ENCODE measurements around the gene NDUFV1.
"Not testable (repeated sequence)": the region's sequence is repeated elsewhere in the genome, so short reads cannot be mapped to it uniquely, and the experiment has no call there.

NDUFV1 gene

DNA sequence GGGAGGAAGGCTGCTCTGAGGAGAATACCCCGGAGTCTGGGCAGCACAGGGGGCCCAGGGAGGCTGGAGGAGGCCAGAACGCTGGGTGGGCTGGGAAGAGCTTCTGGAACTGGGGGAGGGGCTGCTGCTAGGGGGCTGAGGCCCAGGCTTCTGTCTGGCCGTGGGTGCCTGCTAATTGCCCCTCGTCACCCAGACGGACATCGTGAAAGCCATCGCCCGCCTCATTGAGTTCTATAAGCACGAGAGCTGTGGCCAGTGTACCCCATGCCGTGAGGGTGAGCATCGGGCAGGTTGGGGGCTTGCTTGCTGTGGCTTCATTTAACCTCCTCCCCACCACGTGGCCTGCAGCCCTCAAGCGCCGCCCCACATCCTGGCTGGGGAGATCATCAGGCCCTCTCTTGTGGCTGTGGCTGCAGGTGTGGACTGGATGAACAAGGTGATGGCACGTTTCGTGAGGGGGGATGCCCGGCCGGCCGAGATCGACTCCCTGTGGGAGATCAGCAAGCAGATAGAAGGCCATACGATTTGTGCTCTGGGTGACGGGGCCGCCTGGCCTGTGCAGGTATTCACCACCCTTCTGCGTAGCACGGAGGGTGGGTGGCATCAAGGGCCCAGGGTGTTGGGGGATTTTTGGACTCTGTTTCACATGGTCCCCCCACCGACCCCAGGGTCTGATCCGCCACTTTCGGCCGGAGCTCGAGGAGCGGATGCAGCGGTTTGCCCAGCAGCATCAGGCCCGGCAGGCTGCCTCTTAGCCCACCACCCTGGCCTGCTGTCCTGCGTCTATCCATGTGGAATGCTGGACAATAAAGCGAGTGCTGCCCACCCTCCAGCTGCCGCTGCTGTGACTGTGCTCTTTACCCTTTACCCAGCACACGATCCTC is 5.2 kb downstream of the NDUFV1 start:
- DNase-seq = no peak

GRCh38 chr11:67612751-67613150 is 6.0 kb downstream of the NDUFV1 start:
- no peak for DNase-seq

DNA sequence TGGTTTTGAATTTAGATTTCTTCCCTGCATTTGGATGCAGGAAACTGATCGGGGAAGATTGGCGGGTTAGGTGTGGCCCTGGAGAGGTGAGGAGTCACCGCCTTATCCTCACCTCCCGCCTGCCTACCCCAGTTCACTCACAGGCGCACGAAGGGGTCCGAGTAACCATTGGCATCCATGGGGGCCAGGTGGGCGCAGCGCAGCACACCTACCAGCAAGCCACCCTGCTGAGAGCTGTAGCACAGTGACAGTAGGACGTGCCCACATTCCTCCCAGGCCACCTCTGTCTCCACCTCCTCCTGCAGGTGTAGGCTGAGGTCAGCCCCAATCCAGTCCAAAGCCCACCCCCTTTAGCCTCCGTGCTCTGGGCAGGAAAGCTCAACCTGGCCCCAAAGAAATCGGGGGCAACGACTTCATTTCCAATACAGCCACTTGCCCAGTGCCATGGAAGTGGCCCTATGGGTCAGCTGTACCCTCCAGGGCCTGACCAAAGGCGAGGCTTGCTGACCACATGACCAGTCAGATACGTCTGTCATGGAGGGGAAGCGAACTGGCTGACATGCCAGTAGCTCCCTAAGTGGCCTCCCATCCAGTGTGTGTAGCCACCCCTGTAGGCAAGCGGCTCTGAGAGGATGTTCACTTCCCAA is 6.7 kb downstream of the NDUFV1 start:
- no peak for DNase-seq

DNA sequence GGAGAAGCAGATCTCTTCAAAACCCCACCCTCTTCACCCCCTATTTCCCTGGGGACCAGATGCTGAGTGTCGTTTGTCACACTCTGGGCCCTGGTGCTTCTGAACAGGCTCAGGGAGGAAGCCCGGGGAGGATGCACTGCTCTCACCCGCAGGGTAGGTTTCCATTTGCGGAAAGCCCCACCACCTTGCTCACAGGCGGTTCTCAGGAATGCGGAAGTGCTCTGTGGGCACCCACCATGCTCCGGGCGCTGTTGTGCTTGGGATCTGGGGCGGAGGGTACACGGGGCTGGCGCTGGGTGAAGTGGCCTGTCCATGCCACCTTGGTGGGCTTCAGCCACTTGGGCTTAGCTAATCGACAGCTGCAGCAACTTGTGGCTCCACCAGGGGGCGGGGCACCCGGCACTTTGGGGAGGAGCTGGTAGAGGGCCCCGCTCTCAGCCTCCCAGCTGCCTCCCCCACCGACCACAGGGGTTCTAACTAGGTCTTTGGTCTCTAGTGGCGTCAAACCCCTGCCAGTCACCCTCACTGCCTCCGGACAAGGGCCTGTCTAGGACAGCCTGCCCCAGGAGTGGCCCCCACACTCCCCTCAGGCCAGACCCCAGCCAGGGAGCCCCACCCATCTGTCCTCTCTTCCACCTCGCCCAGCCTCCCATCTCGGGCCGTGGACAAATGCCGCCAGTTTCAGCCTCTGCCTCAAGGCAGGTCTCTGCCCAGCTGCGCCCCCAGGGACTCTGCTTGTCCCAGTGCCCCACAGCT is 7.4 kb downstream of the NDUFV1 start:
- peak; percentile 89 for DNase-seq

- peak; percentile 63 for DNase-seq
These were observed 8.3 kb downstream of the NDUFV1 start for GRCh38 chr11:67614730-67615714.

DNA sequence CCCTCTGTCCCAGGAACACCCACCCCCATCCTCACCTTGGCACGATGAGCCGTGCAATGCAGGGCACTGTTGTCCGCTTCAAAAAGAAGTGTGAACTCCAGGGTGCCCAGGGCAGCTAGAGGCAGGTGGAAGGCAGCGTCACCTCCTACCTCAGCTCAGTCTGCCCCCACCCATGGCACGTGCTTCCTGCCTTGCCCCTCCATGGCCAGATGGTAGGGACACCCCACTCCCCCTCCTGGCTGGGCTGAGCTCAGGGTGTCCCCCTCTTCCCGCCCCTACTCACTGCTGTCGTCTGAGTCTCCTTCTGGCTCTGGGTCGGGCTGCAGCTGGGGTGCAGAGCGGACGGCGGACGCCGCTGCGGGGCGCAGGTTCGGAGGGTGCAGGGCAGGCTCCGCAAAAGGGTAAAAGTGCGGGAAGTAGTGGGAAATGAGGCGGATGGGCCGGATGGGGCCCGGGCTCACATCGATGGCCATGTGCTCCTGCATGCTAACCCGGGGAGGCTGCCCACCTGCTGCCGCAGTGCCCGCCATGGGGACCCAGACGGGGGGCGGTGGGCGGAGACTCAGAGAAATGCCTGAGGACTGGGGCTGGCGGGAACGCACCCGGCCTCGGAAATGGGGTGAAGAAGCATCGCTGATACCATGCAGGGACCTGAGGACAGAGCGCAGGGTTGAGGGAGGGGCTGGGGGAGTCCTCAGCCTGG is 9.1 kb downstream of the NDUFV1 start:
- DNase-seq = peak; percentile 31

DNA sequence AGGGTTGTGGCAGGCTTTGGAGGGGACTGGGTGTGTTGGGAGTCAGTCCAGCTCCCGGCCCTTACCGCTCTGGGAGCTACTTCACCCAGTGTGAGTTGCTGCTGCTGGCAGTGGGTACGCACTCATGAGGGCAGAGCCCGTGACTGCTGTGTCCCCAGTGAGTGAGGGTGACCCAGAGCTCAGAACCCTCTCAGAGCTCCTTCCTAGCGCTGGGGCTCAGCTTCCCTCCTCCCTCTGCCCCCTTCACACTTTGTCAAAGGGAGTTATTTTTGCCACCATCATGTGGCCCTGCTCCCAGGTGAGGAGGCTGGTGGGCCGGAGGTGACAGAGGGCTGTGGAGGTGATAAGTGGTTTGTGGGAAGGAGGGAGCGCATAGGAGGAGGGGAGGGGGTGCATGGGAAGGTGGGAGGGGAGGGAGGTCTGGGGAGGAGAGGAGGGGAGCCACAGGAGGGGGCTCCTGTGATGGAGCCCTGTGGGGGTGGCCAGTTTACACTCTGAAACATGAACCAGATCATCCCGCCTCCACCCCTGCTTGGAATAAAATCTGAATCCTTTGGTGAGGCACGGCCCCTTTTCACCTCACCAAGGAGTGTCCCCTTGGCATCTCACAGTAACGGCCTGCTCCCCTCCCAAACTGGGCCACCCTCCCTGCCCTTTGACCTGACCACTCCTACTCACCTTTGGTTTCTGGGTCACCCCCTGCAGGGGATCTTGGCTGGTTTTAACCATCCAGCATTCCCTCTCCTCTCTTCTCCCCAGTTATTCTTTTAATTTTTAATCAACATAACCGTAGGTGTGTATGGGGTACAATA is 9.9 kb downstream of the NDUFV1 start:
- DNase-seq = no peak

DNA sequence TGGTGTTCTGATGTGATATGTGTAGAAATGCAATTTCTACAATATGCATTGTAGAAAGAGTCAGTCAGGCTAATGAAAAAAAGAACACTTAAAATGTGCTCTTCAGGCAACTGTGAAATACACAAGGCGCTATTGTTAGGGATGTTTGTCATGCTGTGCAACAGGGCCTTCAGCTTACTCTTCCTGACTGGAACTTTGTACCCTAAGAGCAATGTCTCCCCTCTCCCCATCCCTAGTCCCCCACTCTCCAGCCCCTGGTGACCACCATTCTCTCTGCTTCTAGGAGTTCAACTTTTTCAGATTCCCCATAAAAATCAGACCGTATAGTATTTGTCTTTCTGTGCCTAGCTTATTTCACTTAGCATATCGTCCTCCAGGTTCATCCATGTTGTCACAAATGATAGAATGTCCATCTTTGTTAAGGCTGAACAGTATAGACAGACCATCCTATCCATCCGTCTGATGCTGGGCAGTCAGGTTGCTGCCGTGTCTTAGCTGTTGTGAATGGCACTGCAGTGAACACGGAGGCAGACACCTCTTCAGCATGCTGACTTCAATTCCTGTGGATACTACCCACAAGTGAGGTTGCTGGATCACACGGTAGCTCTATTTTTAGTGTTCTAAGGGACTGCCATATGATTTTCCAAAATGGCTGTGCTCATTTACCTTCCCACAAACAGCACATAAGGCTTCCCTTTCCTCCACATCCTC is 10.7 kb downstream of the NDUFV1 start:
- no peak for DNase-seq

DNA sequence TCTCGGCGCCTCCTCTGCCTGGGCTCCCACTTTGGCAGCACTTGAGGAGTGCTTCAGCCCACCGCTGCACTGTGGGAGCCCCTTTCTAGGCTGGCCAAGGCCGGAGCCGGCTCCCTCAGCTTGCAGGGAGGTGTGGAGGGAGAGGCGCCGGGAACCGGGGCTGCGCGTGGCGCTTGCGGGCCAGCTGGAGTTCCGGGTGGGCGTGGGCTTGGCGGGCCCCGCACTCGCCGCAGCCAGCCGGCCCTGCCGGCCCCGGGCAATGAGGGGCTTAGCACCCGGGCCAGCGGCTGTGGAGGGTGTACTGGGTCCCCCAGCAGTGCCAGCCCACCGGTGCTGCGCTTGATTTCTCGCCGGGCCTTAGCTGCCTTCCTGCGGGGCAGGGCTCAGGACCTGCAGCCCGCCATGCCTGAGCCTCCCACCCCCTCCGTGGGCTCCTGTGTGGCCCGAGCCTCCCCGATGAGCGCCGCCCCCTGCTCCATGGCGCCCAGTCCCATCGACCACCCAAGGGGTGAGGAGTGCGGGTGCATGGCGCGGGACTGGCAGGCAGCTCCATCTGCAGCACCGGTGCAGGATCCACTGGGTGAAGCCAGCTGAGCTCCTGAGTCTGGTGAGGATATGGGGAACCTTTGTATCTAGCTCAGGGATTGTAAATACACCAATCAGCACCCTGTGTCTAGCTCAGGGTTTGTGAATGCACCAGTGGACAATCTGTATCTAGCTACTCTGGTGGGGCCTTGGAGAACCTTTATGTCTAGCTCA is 12.3 kb downstream of the NDUFV1 start:
- DNase-seq = not testable (repeated sequence)

GRCh38 chr11:67619683-67620618 is 13.2 kb downstream of the NDUFV1 start:
- DNase-seq = not testable (repeated sequence)

- DNase-seq = not testable (repeated sequence)
These were observed 13.9 kb downstream of the NDUFV1 start for GRCh38 chr11:67620621-67621020.

DNA sequence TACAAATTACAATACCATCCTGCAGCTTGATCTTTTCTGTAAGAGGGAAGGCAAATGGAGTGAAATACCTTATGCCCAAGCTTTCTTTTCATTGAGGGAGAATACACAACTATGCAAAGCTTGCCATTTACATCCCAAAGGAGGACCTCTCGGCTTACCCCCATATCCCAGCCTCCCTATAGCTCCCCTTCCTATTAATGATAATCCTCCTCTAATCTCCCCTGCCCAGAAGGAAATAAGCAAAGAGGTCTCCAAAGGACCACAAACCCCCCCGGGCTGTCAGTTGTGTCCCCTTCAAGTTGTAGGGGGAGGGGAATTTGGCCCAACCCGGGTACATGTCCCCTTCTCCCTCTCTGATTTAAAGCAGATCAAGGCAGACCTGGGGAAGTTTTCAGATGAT is 15.2 kb downstream of the NDUFV1 start:
- not testable (repeated sequence) for DNase-seq

DNA sequence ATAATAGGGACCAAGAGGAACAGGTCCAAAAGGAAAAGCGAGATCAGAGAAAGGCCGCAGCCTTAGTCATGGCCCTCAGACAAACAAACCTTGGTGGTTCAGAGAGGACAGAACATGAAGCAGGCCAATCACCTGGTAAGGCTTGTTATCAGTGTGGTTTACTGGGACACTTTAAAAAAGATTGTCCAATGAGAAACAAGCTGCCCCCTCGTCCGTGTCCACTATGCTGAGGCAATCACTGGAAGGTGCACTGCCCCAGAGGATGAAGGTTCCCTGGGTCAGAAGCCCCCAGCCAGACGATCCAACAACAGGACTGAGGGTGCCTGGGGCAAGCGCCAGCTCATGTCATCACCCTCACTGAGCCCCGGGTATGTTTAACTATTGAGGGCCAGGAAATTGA is 16.2 kb downstream of the NDUFV1 start:
- DNase-seq = not testable (repeated sequence)

GRCh38 chr11:67623795-67624194 is 17.1 kb downstream of the NDUFV1 start:
- DNase-seq = not testable (repeated sequence)

- DNase-seq = not testable (repeated sequence)
These were observed 19.5 kb downstream of the NDUFV1 start for GRCh38 chr11:67626131-67626833.

GRCh38 chr11:67626970-67627369 is 20.2 kb downstream of the NDUFV1 start:
- no peak for DNase-seq

DNA sequence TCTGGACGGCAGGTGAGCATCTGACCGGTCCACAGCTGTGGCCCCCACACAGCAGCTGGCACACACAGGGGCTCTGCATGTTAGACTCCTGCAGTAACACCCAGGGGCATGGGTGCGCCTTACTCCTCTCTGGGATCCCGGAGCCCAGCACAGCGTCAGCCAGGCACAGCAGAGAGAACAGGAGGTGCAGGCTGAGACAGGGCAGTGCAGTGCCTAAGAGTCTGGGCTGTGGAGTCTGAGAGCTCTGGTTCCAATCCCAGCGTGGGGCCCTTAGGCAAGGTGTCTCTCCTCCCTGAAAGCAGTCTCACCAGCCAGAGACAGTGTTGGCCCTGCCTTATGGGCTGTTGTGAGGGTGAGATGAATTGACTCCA is 20.7 kb downstream of the NDUFV1 start:
- no peak for DNase-seq
